K562 (cell line): ENCODE results near the gene IFFO2.

ENCODE experiments used
- E2F3 ChIP-seq: fragments of 250-450 bp; sonication (Bioruptor Pico); IDR thresholded peaks from 2 replicates; pipeline ENCODE4 v1.4.0; 2020; ENCODE audit warnings: mild to moderate bottlenecking
- EZH2 ChIP-seq: IDR thresholded peaks from 2 replicates; pipeline ENCODE4 v1.6.1; 2012; ENCODE audit warnings: low read depth, mild to moderate bottlenecking, inconsistent platforms, low read length, borderline replicate concordance
- KAT2B ChIP-seq: IDR thresholded peaks from one replicate; pipeline ENCODE4 v1.6.1; 2012; ENCODE audit warnings: low read depth, mild to moderate bottlenecking, control low read depth, inconsistent platforms, low read length, moderate library complexity
- POLR3A ChIP-seq: IDR thresholded peaks from 2 replicates; pipeline ENCODE4 v1.6.1; 2011; ENCODE audit warnings: borderline replicate concordance, mild to moderate bottlenecking, moderate library complexity; ENCODE audit not compliant: insufficient read length, insufficient read depth; ENCODE audit errors: extremely low read depth
- STAT6 ChIP-seq: sonication (generic); formaldehyde crosslinking; IDR thresholded peaks from 2 replicates; pipeline ENCODE4 v1.8.1; 2023; ENCODE audit warnings: mild to moderate bottlenecking, missing genetic modification reagents
- ZKSCAN8 ChIP-seq: fragments of 200-800 bp; sonication (Bioruptor generic); IDR thresholded peaks from 2 replicates; pipeline ENCODE4 v1.6.1; 2016; ENCODE audit warnings: missing genetic modification characterization, missing compliant biosample characterization
- ZNF146 ChIP-seq: IDR thresholded peaks from one replicate; pipeline ENCODE4 v1.6.1; 2018; ENCODE audit warnings: missing compliant biosample characterization; ENCODE audit not compliant: unreplicated experiment

GRCh38 chr1:18856435-18856834 is 100.0 kb downstream of the IFFO2 start:
- TF ChIP-seq POLR3A (no peak), KAT2B (no peak), ZKSCAN8 (no peak), STAT6 (CRISPR knock-in tag) (no peak), ZNF146 (CRISPR knock-in tag) (no peak), E2F3 (CRISPR knock-in tag) (no peak), EZH2 (no peak)
